Tibial nerve (tissue), 4 donors: ENCODE results near the gene PYGL. TPM values are rescaled to one million over a fixed set of nuclear protein-coding genes. Genes with fewer than 3 reads are reported as not detected.

Experiments
- DNase-seq, 2 donors: peaks; one replicate each; pipeline ENCODE4 v3.0.0-alpha.2; 2019; ENCODE audit warnings: low spot score in 2 of 2
- H3K27ac ChIP-seq, 4 donors: fragments of 200-600 bp; sonication (generic) in 3 of 4; one replicate each; pipeline ENCODE4 v1.5.1; 2017 to 2019; ENCODE audit warnings: mild to moderate bottlenecking in 1 of 4
- H3K27me3 ChIP-seq, 2 donors: fragments of 200-600 bp; sonication (generic) in 1 of 2; one replicate each; pipeline versions ENCODE4 v1.5.1 to v1.6.0; 2017 to 2019
- H3K36me3 ChIP-seq, 3 donors: fragments of 200-600 bp; sonication (generic); one replicate each; pipeline ENCODE4 v1.5.1; 2018 to 2019
- H3K4me1 ChIP-seq, 4 donors: fragments of 200-600 bp; sonication (generic) in 3 of 4; one replicate each; pipeline ENCODE4 v1.5.1; 2017 to 2019
- H3K4me3 ChIP-seq, 4 donors: fragments of 200-600 bp; sonication (generic) in 3 of 4; one replicate each; pipeline ENCODE4 v1.5.1; 2017 to 2019; ENCODE audit warnings: mild to moderate bottlenecking in 1 of 4, moderate library complexity in 1 of 4
- H3K9me3 ChIP-seq, 4 donors: fragments of 200-600 bp; sonication (generic) in 3 of 4; one replicate each; pipeline ENCODE4 v1.5.1; 2017 to 2019
- CTCF ChIP-seq, 5 experiments: fragments of 200-600 bp in 3 of 5; fragments of 450-650 bp in 2 of 5; sonication (generic) in 3 of 5; IDR thresholded peaks; one replicate each; pipeline ENCODE4 v1.5.1; 2016 to 2019; ENCODE audit warnings: antibody characterized with exemption in 5 of 5, mild to moderate bottlenecking in 3 of 5, moderate library complexity in 2 of 5
- EP300 ChIP-seq, 2 donors: sonication (generic); formaldehyde crosslinking; IDR thresholded peaks; one replicate each; pipeline ENCODE4 v1.6.1; 2017; ENCODE audit warnings: antibody characterized with exemption in 2 of 2, mild to moderate bottlenecking in 1 of 2
- POLR2A ChIP-seq, 2 donors: fragments of 450-650 bp; IDR thresholded peaks; one replicate each; pipeline ENCODE4 v1.6.1; 2017; ENCODE audit warnings: antibody characterized with exemption in 2 of 2, mild to moderate bottlenecking in 2 of 2, moderate library complexity in 2 of 2
- WGBS, 2 donors: methylation state at CpG; one replicate each; pipeline ENCODE4 v1.1.5; 2018; 5-methylcytosine and 5-hydroxymethylcytosine counted together
- total RNA-seq, 4 donors: library from RNA; depleted of rRNA; stranded (reverse); fragments of >200 nt; gene quantifications; one replicate each; pipeline ENCODE4 v1.1.0, GENCODE V29; 2016

Gene PYGL
- total RNA-seq: 100 to 1,000 TPM in 1 of 4 donors, 10 to 100 TPM in 3; 50.0 to 112 (median 74.3) TPM

DNA sequence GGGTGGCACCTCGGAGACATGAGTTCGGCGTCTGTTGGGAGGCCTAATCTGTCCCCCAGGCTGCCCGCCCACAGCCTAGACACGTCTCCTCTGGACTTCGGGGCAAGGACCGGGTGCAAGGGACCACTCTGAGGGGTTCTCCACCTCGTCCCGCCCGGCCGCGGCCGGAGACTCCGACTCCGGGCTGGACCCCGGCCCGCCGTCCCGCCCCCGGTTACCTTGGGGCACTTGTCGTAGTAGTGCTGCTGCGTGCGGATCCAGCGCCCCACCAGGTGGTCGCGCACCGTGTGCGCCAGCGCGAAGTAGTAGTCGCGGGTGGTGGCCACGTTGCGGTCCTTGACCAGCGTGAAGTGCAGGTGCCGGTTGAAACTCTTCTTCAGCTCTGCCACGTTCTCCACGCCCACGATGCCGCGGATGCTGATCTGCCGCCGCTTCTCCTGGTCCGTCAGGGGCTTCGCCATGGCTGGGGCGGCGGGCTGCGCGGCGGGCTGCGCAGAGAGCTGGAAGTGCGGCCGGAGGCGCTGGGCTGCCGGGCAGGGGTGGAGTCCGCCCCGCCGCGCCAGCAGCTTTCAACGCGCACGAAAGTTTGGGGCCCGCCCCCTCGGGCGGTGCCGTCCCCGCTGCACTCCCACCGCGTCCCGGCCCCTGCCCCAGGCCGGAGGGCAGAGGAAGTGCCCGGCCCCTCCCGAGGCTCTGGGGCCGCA is at the start of gene PYGL:
Gene PYGL, minus strand, starts transcription at position 541 of the 704 bp plus-strand sequence. Its CDS starts 80 bp downstream, at position 461.
- DNase-seq: peak; percentile 42 to 47
- no peaks in the 10 kb centered on the region for H3K9me3 ChIP-seq
- WGBS, 2 donors: 0 to 1% methylated on average over 36 to 44 of the region's 74 CpGs
- H3K36me3 ChIP-seq: peaks cover 0 to 7% (median 0%) of the 10 kb centered on the region in 3 donors
- peak within 1 kb of the TSS; percentile 79 to 91 (median 86) for H3K4me3 ChIP-seq
- H3K27ac ChIP-seq: peak within 1 kb of the TSS; percentile 81 to 96 (median 90)
- TF ChIP-seq POLR2A (IDR thresholded peaks at IDR 0.05) (peak; percentile 49 to 69), EP300 (IDR thresholded peaks at IDR 0.05) (peak in 1 of 2 donors; percentile 76), CTCF (IDR thresholded peaks at IDR 0.05) (no peak)
- peaks cover 0 to 13% (median 0%) of the 10 kb centered on the region in 4 donors for H3K4me1 ChIP-seq
- H3K27me3 ChIP-seq: no peaks in the 10 kb centered on the region

GRCh38 chr14:50985859-50986331 is 41.6 kb upstream of the PYGL start:
- Histone ChIP-seq H3K36me3 (no peaks in the 10 kb centered on the region), H3K4me1 (no peaks in the 10 kb centered on the region), H3K4me3 (no peak overlapping the region), H3K9me3 (no peaks in the 10 kb centered on the region), H3K27ac (peak overlapping the region in 1 of 4 donors; percentile 8), H3K27me3 (no peaks in the 10 kb centered on the region)
- WGBS, 2 donors: 41 to 50% methylated on average over 12 of the region's 12 CpGs
- DNase-seq: no peak
- TF ChIP-seq EP300 (IDR thresholded peaks at IDR 0.05) (no peak), CTCF (IDR thresholded peaks at IDR 0.05) (no peak), POLR2A (IDR thresholded peaks at IDR 0.05) (no peak)

DNA sequence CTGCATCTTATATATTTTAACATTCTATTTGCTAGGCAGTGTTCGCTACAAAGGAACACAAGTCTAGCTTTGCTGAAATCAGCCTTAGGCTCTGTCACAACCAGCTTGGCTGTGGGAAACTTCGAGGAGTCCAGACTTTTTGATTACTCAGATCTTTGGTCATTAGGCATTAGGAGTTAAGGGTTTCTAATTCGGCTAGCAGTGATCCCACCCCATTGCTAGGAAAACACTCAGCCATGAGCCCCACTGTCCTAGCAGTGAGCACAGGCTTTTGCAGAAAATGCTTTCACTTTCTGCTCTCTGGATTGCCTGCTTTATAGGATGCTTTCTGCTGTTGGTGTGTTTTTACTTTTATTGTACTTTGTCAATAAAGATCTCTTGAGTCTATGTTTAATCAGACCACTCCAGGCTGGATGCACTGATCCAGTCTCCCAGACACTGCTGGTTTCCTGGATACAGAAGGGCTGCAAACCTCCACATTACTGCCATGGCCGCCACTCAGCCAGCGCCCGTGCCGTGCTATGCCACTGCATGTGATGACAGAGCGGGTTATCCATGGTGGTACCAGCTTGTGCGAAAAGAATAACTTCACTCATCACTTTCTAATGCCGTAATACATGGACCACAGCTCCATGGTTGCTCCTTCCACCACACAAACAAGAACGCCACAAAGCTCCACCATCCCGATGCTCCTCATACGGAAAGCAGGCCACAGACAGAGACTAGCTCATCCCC is 41.0 kb upstream of the PYGL start:
- no peaks in the 10 kb centered on the region for H3K36me3 ChIP-seq
- no peak for DNase-seq
- H3K4me3 ChIP-seq: peak overlapping the region in 2 of 4 donors; percentile 6 to 14
- H3K4me1 ChIP-seq: no peaks in the 10 kb centered on the region
- H3K9me3 ChIP-seq: no peaks in the 10 kb centered on the region
- peak overlapping the region in 1 of 4 donors; percentile 14 for H3K27ac ChIP-seq
- TF ChIP-seq EP300 (IDR thresholded peaks at IDR 0.05): no peak
- no peak for TF ChIP-seq CTCF (IDR thresholded peaks at IDR 0.05)
- TF ChIP-seq POLR2A (IDR thresholded peaks at IDR 0.05): no peak
- 77 to 78% methylated on average over 13 of the region's 13 CpGs for WGBS, 2 donors
- H3K27me3 ChIP-seq: no peaks in the 10 kb centered on the region

DNA sequence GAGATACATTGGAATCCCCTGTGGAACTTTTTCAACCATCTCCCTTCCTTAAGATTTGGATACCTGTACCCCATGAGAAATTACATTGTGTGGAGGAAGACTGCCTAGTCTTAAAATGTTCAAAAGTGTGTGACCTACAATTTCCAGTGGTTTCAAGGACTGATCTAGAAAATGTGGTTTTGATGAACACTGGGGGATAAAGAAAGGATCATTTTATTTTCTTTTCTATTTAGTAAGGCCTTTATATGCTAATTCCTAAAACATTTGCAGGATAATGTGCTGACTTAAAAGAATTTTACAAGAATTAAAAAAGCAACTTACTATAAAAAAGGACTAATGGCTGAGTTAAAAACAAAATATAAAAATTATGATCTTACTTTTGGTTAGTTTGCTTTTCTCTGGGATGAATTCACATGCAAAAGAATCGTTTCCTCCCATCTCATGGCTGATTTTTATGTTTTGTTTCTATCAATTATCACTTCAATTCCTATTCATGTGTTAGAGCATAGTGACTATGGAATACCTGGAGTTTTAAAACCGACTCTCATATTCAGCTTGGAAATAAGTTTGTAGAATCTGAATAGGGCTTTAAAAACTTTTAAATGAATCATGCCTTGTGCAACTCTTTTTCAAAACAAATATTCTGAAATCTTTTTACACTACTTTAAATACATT is 39.9 kb upstream of the PYGL start:
- Histone ChIP-seq H3K4me3 (no peak overlapping the region), H3K4me1 (no peaks in the 10 kb centered on the region), H3K36me3 (no peaks in the 10 kb centered on the region), H3K27ac (no peak overlapping the region), H3K9me3 (no peaks in the 10 kb centered on the region), H3K27me3 (no peaks in the 10 kb centered on the region)
- WGBS, 2 donors: 73 to 81% methylated on average over 2 of the region's 2 CpGs
- TF ChIP-seq POLR2A (IDR thresholded peaks at IDR 0.05) (no peak), CTCF (IDR thresholded peaks at IDR 0.05) (no peak), EP300 (IDR thresholded peaks at IDR 0.05) (no peak)
- DNase-seq: no peak
